ENCODE data around the gene CFD.

DNA sequence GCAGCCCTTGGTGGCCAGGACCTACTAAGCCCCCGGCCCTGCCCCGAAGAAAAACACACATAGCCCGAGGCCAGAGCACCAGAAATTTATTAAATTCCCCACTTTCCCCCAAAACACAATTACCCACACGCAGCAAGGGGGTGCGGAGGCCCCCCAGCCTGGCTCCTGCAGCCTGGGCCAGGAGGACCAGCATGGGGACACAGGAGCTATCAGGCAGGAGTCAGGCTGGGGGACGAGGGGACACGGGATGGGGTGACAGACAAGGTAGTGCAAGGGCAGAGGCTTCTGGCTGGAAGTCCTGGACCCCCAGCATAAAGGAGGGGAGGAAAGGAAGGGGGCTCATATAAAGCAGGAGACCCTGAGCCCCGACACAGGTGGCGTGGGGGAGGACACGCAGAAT lies 37.0 kb downstream of the CFD start:
- TF ChIP-seq, protein P1, sequence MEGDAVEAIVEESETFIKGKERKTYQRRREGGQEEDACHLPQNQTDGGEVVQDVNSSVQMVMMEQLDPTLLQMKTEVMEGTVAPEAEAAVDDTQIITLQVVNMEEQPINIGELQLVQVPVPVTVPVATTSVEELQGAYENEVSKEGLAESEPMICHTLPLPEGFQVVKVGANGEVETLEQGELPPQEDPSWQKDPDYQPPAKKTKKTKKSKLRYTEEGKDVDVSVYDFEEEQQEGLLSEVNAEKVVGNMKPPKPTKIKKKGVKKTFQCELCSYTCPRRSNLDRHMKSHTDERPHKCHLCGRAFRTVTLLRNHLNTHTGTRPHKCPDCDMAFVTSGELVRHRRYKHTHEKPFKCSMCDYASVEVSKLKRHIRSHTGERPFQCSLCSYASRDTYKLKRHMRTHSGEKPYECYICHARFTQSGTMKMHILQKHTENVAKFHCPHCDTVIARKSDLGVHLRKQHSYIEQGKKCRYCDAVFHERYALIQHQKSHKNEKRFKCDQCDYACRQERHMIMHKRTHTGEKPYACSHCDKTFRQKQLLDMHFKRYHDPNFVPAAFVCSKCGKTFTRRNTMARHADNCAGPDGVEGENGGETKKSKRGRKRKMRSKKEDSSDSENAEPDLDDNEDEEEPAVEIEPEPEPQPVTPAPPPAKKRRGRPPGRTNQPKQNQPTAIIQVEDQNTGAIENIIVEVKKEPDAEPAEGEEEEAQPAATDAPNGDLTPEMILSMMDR (conservative IDR thresholded peaks at IDR 0.05 in 1 of 2, IDR thresholded peaks at IDR 0.05 in 1 of 2; ENCODE audit: extremely low read depth in 1 of 2, insufficient read depth in 1 of 2, low read depth in 1 of 2, low read length in 2 of 2), result no peak
- no peak for TF ChIP-seq EZH2 (IDR thresholded peaks at IDR 0.05; ENCODE audit: borderline replicate concordance, low read length)

All from mammary epithelial cell (primary cell).